B cell (primary cell): Measurements from ENCODE around the gene JAG2. TPM values are rescaled to one million over a fixed set of nuclear protein-coding genes. Genes with fewer than 3 reads are reported as not detected.

Experiments used
- ATAC-seq: fragments of 200-7000 bp; cut with Tn5 transposase; one replicate; pipeline ENCODE4 v1.10.0; 2021; ENCODE audit warnings: low read depth, mild to moderate bottlenecking, moderate number of reproducible peaks, moderate library complexity
- CTCF ChIA-PET: fragments of 350-600 bp; sonication (Branson Sonifier 250); formaldehyde crosslinking; loops from one replicate; lab custom pipeline; 2021; ENCODE audit warnings: antibody characterized with exemption, inconsistent platforms; lab: Charles Lee
- POLR2A ChIA-PET: fragments of 350-600 bp; sonication (Branson Sonifier 250); formaldehyde crosslinking; loops from one replicate; lab custom pipeline; 2021; ENCODE audit warnings: antibody characterized with exemption; lab: Charles Lee
- DNase-seq: peaks from one replicate; pipeline ENCODE4 v3.0.0; 2013
- H2AFZ ChIP-seq: 2 replicates; pipeline ENCODE4 v1.6.1; 2012; ENCODE audit warnings: mild to moderate bottlenecking, low read depth, low read length; ENCODE audit not compliant: insufficient read depth, poor library complexity, severe bottlenecking
- H3K27ac ChIP-seq, 2 donors: 1 replicate in 1 of 2; 2 replicates in 1 of 2; pipeline ENCODE4 v1.5.1; 2012 to 2013; ENCODE audit warnings: low read length in 2 of 2, mild to moderate bottlenecking in 2 of 2, moderate library complexity in 1 of 2
- H3K27me3 ChIP-seq, 4 experiments: fragments of 200-600 bp in 1 of 4; sonication (generic) in 1 of 4; replicated peaks in 1 of 4; 1 replicate in 2 of 4; 2 replicates in 2 of 4; pipeline versions ENCODE4 v1.6.1 to v1.7.0; 2013 to 2016; ENCODE audit warnings: low read length in 3 of 4, mild to moderate bottlenecking in 2 of 4, mixed read lengths in 1 of 4, moderate library complexity in 1 of 4; ENCODE audit not compliant: insufficient read depth in 4 of 4, control insufficient read depth in 3 of 4; ENCODE audit errors: control extremely low read depth in 1 of 4
- H3K36me3 ChIP-seq, 2 experiments: replicated peaks in 1 of 2; 1 replicate in 1 of 2; 2 replicates in 1 of 2; pipeline versions ENCODE4 v1.6.1 to v1.7.1; 2013; ENCODE audit warnings: low read length in 1 of 2; ENCODE audit not compliant: insufficient read depth in 2 of 2, control insufficient read depth in 1 of 2; ENCODE audit errors: control extremely low read depth in 1 of 2, extremely low read depth in 1 of 2
- H3K4me1 ChIP-seq, 2 donors: fragments of 200-600 bp in 1 of 2; sonication (generic) in 1 of 2; 1 replicate in 1 of 2; 2 replicates in 1 of 2; pipeline versions ENCODE4 v1.5.1 to v1.6.1; 2013 to 2017; ENCODE audit warnings: low read length in 2 of 2; ENCODE audit not compliant: control insufficient read depth in 2 of 2, insufficient read depth in 2 of 2
- H3K4me2 ChIP-seq: replicated peaks from 2 replicates; pipeline ENCODE3; 2012; ENCODE audit warnings: mild to moderate bottlenecking, low read depth, low read length; ENCODE audit not compliant: poor library complexity, severe bottlenecking
- H3K4me3 ChIP-seq, 5 experiments: fragments of 200-600 bp in 1 of 5; sonication (generic) in 1 of 5; 1 replicate in 3 of 5; 2 replicates in 2 of 5; pipeline versions ENCODE4 v1.5.1 to v1.7.0; 2011 to 2016; ENCODE audit warnings: low read length in 4 of 5, mild to moderate bottlenecking in 4 of 5, low read depth in 2 of 5, control low read depth in 1 of 5, moderate library complexity in 1 of 5; ENCODE audit not compliant: insufficient read depth in 1 of 5; ENCODE audit errors: control extremely low read depth in 1 of 5, extremely low read depth in 1 of 5
- H3K79me2 ChIP-seq: fragments of 200-600 bp; sonication (generic); one replicate; pipeline ENCODE4 v1.6.0; 2016; ENCODE audit warnings: low read length; ENCODE audit not compliant: control insufficient read depth, insufficient read depth
- H3K9ac ChIP-seq: fragments of 200-600 bp; sonication (generic); 2 replicates; pipeline ENCODE4 v1.6.1; 2017; ENCODE audit warnings: mild to moderate bottlenecking, low read length, moderate library complexity
- H3K9me3 ChIP-seq, 3 donors: one replicate each; pipeline versions ENCODE4 v1.6.1 to v1.7.1; 2013; ENCODE audit warnings: low read length in 2 of 3; ENCODE audit not compliant: control insufficient read depth in 2 of 3, insufficient read depth in 1 of 3; ENCODE audit errors: control extremely low read depth in 1 of 3
- H4K20me1 ChIP-seq: 2 replicates; pipeline ENCODE4 v1.6.0; 2012; ENCODE audit warnings: mild to moderate bottlenecking, low read length; ENCODE audit not compliant: insufficient read depth, control insufficient read depth, poor library complexity, severe bottlenecking
- H3K27ac Mint-ChIP-seq: one replicate; pipeline ENCODE4 v1.8.0; 2021; ENCODE audit warnings: mixed read lengths
- H3K27me3 Mint-ChIP-seq: one replicate; pipeline ENCODE4 v1.8.0; 2021; ENCODE audit warnings: mixed read lengths
- H3K4me1 Mint-ChIP-seq: one replicate; pipeline ENCODE4 v1.8.0; 2021; ENCODE audit warnings: mixed read lengths
- H3K4me3 Mint-ChIP-seq: one replicate; pipeline ENCODE4 v1.8.0; 2021; ENCODE audit warnings: mixed read lengths
- H3K9me3 Mint-ChIP-seq: one replicate; pipeline ENCODE4 v1.8.0; 2022; ENCODE audit warnings: mixed read lengths; ENCODE audit not compliant: insufficient read depth
- EZH2 ChIP-seq: IDR thresholded peaks from 2 replicates; pipeline ENCODE4 v1.6.1; 2012; ENCODE audit warnings: borderline replicate concordance, low read depth, mild to moderate bottlenecking, moderate library complexity, low read length; ENCODE audit not compliant: insufficient read depth, poor library complexity, severe bottlenecking
- WGBS: methylation state at CpG from one replicate; pipeline ENCODE4 v1.1.5; 2013; ENCODE audit warnings: missing lambda C conversion rate; ENCODE audit not compliant: insufficient coverage; 5-methylcytosine and 5-hydroxymethylcytosine counted together
- intact Hi-C: fragments of 100-400 bp; cut with micrococcal nuclease; formaldehyde crosslinking; loops from one replicate; pipeline ENCODE4 v1.10.0; 2022
- polyA plus RNA-seq: library from polyadenylated mRNA; depleted of rRNA; stranded (reverse); fragments of >200 nt; gene quantifications from 2 replicates; pipeline ENCODE4 v1.2.3, GENCODE V29; 2012
- total RNA-seq, 2 donors: library from RNA; stranded (reverse); fragments of 120-200 nt in 1 of 2; gene quantifications; 1 replicate in 1 of 2; 2 replicates in 1 of 2; pipeline versions ENCODE4 v1.2.3 to v1.2.4, GENCODE V29; 2013 to 2022
- TF ChIP-seq, protein P1 (sequence below): fragments of 200-600 bp; IDR thresholded peaks from one replicate; pipeline ENCODE4 v1.8.0; 2022; ENCODE audit warnings: antibody characterized with exemption, mild to moderate bottlenecking

The JAG2 gene
- total and polyA plus RNA-seq, 2 donors (not counting 1 experiment from before 2014, with no cell fraction given) = 0.27 to 0.34 TPM

- H3K9me3 ChIP-seq = no peaks in the 10 kb centered on the region
- no peak overlapping the region for H3K4me3 ChIP-seq
- Mint-ChIP-seq H3K27ac (no peak overlapping the region), H3K27me3 (peaks cover 13% of the 10 kb centered on the region), H3K9me3 (no peaks in the 10 kb centered on the region), H3K4me3 (no peak overlapping the region), H3K4me1 (peaks cover 20% of the 10 kb centered on the region)
- no peak overlapping the region for H2AFZ ChIP-seq
- H3K27me3 ChIP-seq = peaks cover 0 to 27% (median 14%) of the 10 kb centered on the region in 4 experiments
- DNase-seq (no peak), ATAC-seq (no peak)
- no peak overlapping the region for H3K9ac ChIP-seq
- CTCF ChIA-PET = interaction anchor here (1.0 to 1.6 kb wide), 2 partner anchors 9 to 16 kb away, joined by 3 read pairs; no protein-coding TSS in a partner anchor
- H4K20me1 ChIP-seq = peaks cover under 1% of the 10 kb centered on the region
- POLR2A ChIA-PET = no interaction called here
- intact Hi-C loops = no loop called here
- H3K4me2 ChIP-seq = no peak overlapping the region
- no peak overlapping the region for H3K27ac ChIP-seq
- H3K4me1 ChIP-seq = peaks cover 20 to 33% of the 10 kb centered on the region in 2 donors
- no peaks in the 10 kb centered on the region for H3K79me2 ChIP-seq
- TF ChIP-seq, protein P1, sequence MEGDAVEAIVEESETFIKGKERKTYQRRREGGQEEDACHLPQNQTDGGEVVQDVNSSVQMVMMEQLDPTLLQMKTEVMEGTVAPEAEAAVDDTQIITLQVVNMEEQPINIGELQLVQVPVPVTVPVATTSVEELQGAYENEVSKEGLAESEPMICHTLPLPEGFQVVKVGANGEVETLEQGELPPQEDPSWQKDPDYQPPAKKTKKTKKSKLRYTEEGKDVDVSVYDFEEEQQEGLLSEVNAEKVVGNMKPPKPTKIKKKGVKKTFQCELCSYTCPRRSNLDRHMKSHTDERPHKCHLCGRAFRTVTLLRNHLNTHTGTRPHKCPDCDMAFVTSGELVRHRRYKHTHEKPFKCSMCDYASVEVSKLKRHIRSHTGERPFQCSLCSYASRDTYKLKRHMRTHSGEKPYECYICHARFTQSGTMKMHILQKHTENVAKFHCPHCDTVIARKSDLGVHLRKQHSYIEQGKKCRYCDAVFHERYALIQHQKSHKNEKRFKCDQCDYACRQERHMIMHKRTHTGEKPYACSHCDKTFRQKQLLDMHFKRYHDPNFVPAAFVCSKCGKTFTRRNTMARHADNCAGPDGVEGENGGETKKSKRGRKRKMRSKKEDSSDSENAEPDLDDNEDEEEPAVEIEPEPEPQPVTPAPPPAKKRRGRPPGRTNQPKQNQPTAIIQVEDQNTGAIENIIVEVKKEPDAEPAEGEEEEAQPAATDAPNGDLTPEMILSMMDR = no peak
- H3K36me3 ChIP-seq = no peaks in the 10 kb centered on the region
- WGBS = 92% methylated on average over 13 of the region's 13 CpGs
These were observed 4.6 kb upstream of the JAG2 start for GRCh38 chr14:105173145-105173544.

DNA sequence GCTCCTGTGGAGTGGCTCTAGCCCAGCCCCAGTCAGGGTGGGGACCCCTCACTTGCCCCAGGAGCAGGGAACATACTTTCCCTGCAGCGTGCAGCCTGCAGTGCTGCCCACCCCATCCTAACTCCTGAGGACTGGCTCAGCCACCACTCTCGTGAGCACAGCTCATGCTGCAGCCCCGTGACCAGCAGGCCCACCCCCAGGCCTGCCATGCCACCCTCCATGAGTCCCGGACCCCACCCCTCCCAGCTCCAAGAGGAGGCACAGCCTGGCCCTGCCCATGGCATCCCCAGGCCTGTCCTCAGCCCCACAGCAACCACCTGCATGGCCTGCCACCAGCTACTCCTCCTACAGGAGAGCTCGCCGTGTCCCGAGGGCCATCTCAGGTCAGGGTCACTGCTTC lies 3.9 kb upstream of the JAG2 start:
- no peaks in the 10 kb centered on the region for H3K9me3 Mint-ChIP-seq
- no peak overlapping the region for H3K4me3 ChIP-seq
- no peaks in the 10 kb centered on the region for H3K9me3 ChIP-seq
- no peak overlapping the region for H3K4me2 ChIP-seq
- no peaks in the 10 kb centered on the region for H3K36me3 ChIP-seq
- H4K20me1 ChIP-seq = no peaks in the 10 kb centered on the region
- H3K79me2 ChIP-seq = no peaks in the 10 kb centered on the region
- H3K27ac ChIP-seq = no peak overlapping the region
- 78% methylated on average over 6 of the region's 7 CpGs for WGBS
- ChIA-PET CTCF (interaction anchor here (1.0 to 1.6 kb wide), 2 partner anchors 9 to 17 kb away, joined by 3 read pairs; no protein-coding TSS in a partner anchor), POLR2A (no interaction called here)
- peaks cover 0 to 30% (median 14%) of the 10 kb centered on the region in 4 experiments for H3K27me3 ChIP-seq
- H2AFZ ChIP-seq = no peak overlapping the region
- peaks cover 22% of the 10 kb centered on the region for H3K4me1 Mint-ChIP-seq
- no peak overlapping the region for H3K27ac Mint-ChIP-seq
- TF ChIP-seq, protein P1 = no peak
- TF ChIP-seq EZH2 = no peak
- H3K9ac ChIP-seq = no peak overlapping the region
- peaks cover 13% of the 10 kb centered on the region for H3K27me3 Mint-ChIP-seq
- H3K4me1 ChIP-seq = peaks cover 23 to 33% of the 10 kb centered on the region in 2 donors
- intact Hi-C loops = no loop called here
- no peak overlapping the region for H3K4me3 Mint-ChIP-seq
- DNase-seq (no peak), ATAC-seq (no peak)
